Caco-2 (cell line): Measurements from ENCODE around the gene MTLN. TPM values are rescaled to one million over a fixed set of nuclear protein-coding genes. Genes with fewer than 3 reads are reported as not detected.

Source experiments
- BruUV-seq: library from RNA; stranded (reverse); fragments of 400-500 nt; replicated peaks from 2 replicates; lab custom pipeline; 2021; lab: Mats Ljungman, UMichigan
- CTCF ChIA-PET: fragments of 300-600 bp; sonication (Branson Sonifier 250); formaldehyde crosslinking; loops from one replicate; lab custom pipeline; 2022; ENCODE audit warnings: antibody characterized with exemption; lab: Charles Lee
- POLR2A ChIA-PET: fragments of 300-600 bp; sonication (Branson Sonifier 250); formaldehyde crosslinking; loops from one replicate; lab custom pipeline; 2022; ENCODE audit warnings: antibody characterized with exemption; lab: Charles Lee
- DNase-seq, 2 experiments: peaks; one replicate each; pipeline versions ENCODE4 v3.0.0 to v3.0.0-alpha.2; 2020 to 2022
- H3K27me3 ChIP-seq: replicated peaks from 2 replicates; pipeline ENCODE4 v1.6.0; 2011; ENCODE audit warnings: low read length; ENCODE audit not compliant: control insufficient read depth, insufficient read depth
- H3K36me3 ChIP-seq: 2 replicates; pipeline ENCODE4 v1.5.1; 2011; ENCODE audit warnings: low read length; ENCODE audit not compliant: control insufficient read depth, insufficient read depth
- H3K4me1 ChIP-seq: fragments of 250-450 bp; sonication (Bioruptor Pico); 2 replicates; pipeline ENCODE4 v1.5.1; 2020; ENCODE audit warnings: mild to moderate bottlenecking
- H3K4me3 ChIP-seq: 2 replicates; pipeline ENCODE4 v1.5.1; 2011; ENCODE audit warnings: low read depth, mild to moderate bottlenecking, control low read depth, low read length
- H3K9me3 ChIP-seq: fragments of 250-450 bp; sonication (Bioruptor Pico); 2 replicates; pipeline ENCODE4 v1.5.1; 2020; ENCODE audit warnings: mild to moderate bottlenecking, moderate library complexity
- H3K27ac Mint-ChIP-seq: one replicate; pipeline ENCODE4 v1.8.0; 2022; ENCODE audit warnings: mixed read lengths; ENCODE audit not compliant: unreplicated experiment
- H3K27me3 Mint-ChIP-seq: one replicate; pipeline ENCODE4 v1.8.0; 2022; ENCODE audit warnings: mixed read lengths; ENCODE audit not compliant: insufficient read depth, unreplicated experiment
- H3K36me3 Mint-ChIP-seq: one replicate; pipeline ENCODE4 v1.8.0; 2022; ENCODE audit warnings: mild to moderate bottlenecking, mixed read lengths; ENCODE audit not compliant: insufficient read depth, unreplicated experiment
- H3K4me1 Mint-ChIP-seq: one replicate; pipeline ENCODE4 v1.8.0; 2022; ENCODE audit warnings: low read depth, mixed read lengths; ENCODE audit not compliant: unreplicated experiment
- H3K4me3 Mint-ChIP-seq: one replicate; pipeline ENCODE4 v1.8.0; 2022; ENCODE audit warnings: mild to moderate bottlenecking, moderate library complexity, mixed read lengths; ENCODE audit not compliant: unreplicated experiment
- H3K9me3 Mint-ChIP-seq: one replicate; pipeline ENCODE4 v1.8.0; 2022; ENCODE audit warnings: mixed read lengths; ENCODE audit not compliant: unreplicated experiment
- CTCF ChIP-seq, 2 experiments: fragments of 200-600 bp in 1 of 2; IDR thresholded peaks; 1 replicate in 1 of 2; 2 replicates in 1 of 2; pipeline versions ENCODE4 v1.5.1 to v1.8.0; 2011 to 2022; ENCODE audit warnings: antibody characterized with exemption in 1 of 2, control low read depth in 1 of 2, inconsistent platforms in 1 of 2, low read depth in 1 of 2, low read length in 1 of 2, mild to moderate bottlenecking in 1 of 2, moderate library complexity in 1 of 2; ENCODE audit not compliant: insufficient read depth in 1 of 2, severe bottlenecking in 1 of 2, unreplicated experiment in 1 of 2
- intact Hi-C: fragments of 100-400 bp; cut with micrococcal nuclease; formaldehyde crosslinking; loops from one replicate; pipeline ENCODE4 v1.10.0; 2022; ENCODE audit not compliant: unreplicated experiment
- total RNA-seq: library from RNA; stranded (reverse); gene quantifications from 2 replicates; pipeline ENCODE4 v1.2.3, GENCODE V29; 2022

MTLN gene
- total RNA-seq, 1 experiment from 2014 or later: 48.7 TPM

GRCh38 chr2:110182449-110182848, 29.9 kb downstream of the MTLN start:
- ChIA-PET CTCF (no interaction called here), POLR2A (no interaction called here)
- no TSS peak for BruUV-seq
- Mint-ChIP-seq H3K27ac (no peak overlapping the region), H3K4me1 (no peaks in the 10 kb centered on the region), H3K36me3 (peaks cover 4% of the 10 kb centered on the region), H3K27me3 (no peaks in the 10 kb centered on the region), H3K4me3 (no peak overlapping the region), H3K9me3 (peaks cover 29% of the 10 kb centered on the region)
- no peaks in the 10 kb centered on the region for H3K36me3 ChIP-seq
- no peak overlapping the region for H3K4me3 ChIP-seq
- no peak for TF ChIP-seq CTCF (IDR thresholded peaks at IDR 0.05; ENCODE audit: insufficient read depth in 1 of 2, low read depth in 1 of 2, low read length in 1 of 2, severe bottlenecking in 1 of 2, unreplicated experiment in 1 of 2)
- H3K27me3 ChIP-seq: no peaks in the 10 kb centered on the region
- intact Hi-C loops: no loop called here
- no peak for DNase-seq
- no peaks in the 10 kb centered on the region for H3K4me1 ChIP-seq
- H3K9me3 ChIP-seq: peaks cover 16% of the 10 kb centered on the region

- H3K4me1 ChIP-seq: no peaks in the 10 kb centered on the region
- no peak for DNase-seq
- H3K9me3 ChIP-seq: peaks cover 16% of the 10 kb centered on the region
- TF ChIP-seq CTCF (IDR thresholded peaks at IDR 0.05; ENCODE audit: insufficient read depth in 1 of 2, low read depth in 1 of 2, low read length in 1 of 2, severe bottlenecking in 1 of 2, unreplicated experiment in 1 of 2): no peak
- H3K27me3 ChIP-seq: no peaks in the 10 kb centered on the region
- POLR2A ChIA-PET: no interaction called here
- peaks cover 29% of the 10 kb centered on the region for H3K9me3 Mint-ChIP-seq
- H3K4me3 ChIP-seq: no peak overlapping the region
- no peaks in the 10 kb centered on the region for H3K36me3 ChIP-seq
- H3K36me3 Mint-ChIP-seq: peaks cover 4% of the 10 kb centered on the region
- no peaks in the 10 kb centered on the region for H3K4me1 Mint-ChIP-seq
- CTCF ChIA-PET: interaction anchor here (0.8 kb wide), 1 partner anchor 662 kb away, joined by 3 read pairs; no protein-coding TSS in a partner anchor
- intact Hi-C loops: no loop called here
- BruUV-seq: no TSS peak
- peaks cover 6% of the 10 kb centered on the region for H3K27me3 Mint-ChIP-seq
- H3K4me3 Mint-ChIP-seq: no peak overlapping the region
- H3K27ac Mint-ChIP-seq: no peak overlapping the region
These were observed 32.3 kb downstream of the MTLN start for GRCh38 chr2:110180036-110180435.

- Histone ChIP-seq H3K36me3 (no peaks in the 10 kb centered on the region), H3K9me3 (no peaks in the 10 kb centered on the region), H3K4me3 (no peak overlapping the region), H3K27me3 (no peaks in the 10 kb centered on the region), H3K4me1 (no peaks in the 10 kb centered on the region)
- Mint-ChIP-seq H3K36me3 (no peaks in the 10 kb centered on the region), H3K27ac (no peak overlapping the region), H3K27me3 (peaks cover 15% of the 10 kb centered on the region), H3K4me1 (no peaks in the 10 kb centered on the region), H3K4me3 (no peak overlapping the region), H3K9me3 (no peaks in the 10 kb centered on the region)
- TF ChIP-seq CTCF (IDR thresholded peaks at IDR 0.05; ENCODE audit: insufficient read depth in 1 of 2, low read depth in 1 of 2, low read length in 1 of 2, severe bottlenecking in 1 of 2, unreplicated experiment in 1 of 2): no peak
- intact Hi-C loops: no loop called here
- ChIA-PET POLR2A (no interaction called here), CTCF (no interaction called here)
- no peak for DNase-seq
- no TSS peak for BruUV-seq
These were observed 38.8 kb downstream of the MTLN start for GRCh38 chr2:110173523-110173922.
